Large intestine (tissue), 3 donors: Measurements from ENCODE around the gene PAOX. TPM values are rescaled to one million over a fixed set of nuclear protein-coding genes. Genes with fewer than 3 reads are reported as not detected.

Source experiments
- DNase-seq, 2 donors: peaks; one replicate each; pipeline versions ENCODE4 v3.0.0 to v3.0.0-alpha.2; 2013
- H3K27ac ChIP-seq: one replicate; pipeline ENCODE4 v1.5.1; 2013; ENCODE audit warnings: low read length
- H3K27me3 ChIP-seq: 2 replicates; pipeline ENCODE4 v1.6.1; 2013; ENCODE audit warnings: low read length; ENCODE audit not compliant: control insufficient read depth, insufficient read depth
- H3K36me3 ChIP-seq: 2 replicates; pipeline ENCODE4 v1.6.1; 2013; ENCODE audit warnings: low read length; ENCODE audit not compliant: control insufficient read depth, insufficient read depth
- H3K4me1 ChIP-seq: one replicate; pipeline ENCODE4 v1.6.1; 2013; ENCODE audit warnings: low read length; ENCODE audit not compliant: control insufficient read depth, insufficient read depth
- H3K4me3 ChIP-seq: one replicate; pipeline ENCODE4 v1.5.1; 2013; ENCODE audit warnings: low read length
- H3K9me3 ChIP-seq: one replicate; pipeline ENCODE4 v1.6.1; 2013; ENCODE audit warnings: mild to moderate bottlenecking, low read depth, low read length, moderate library complexity; ENCODE audit not compliant: control insufficient read depth
- WGBS: methylation state at CpG from one replicate; pipeline ENCODE4 v1.1.5; 2013; ENCODE audit warnings: low lambda C conversion rate; ENCODE audit not compliant: insufficient coverage; 5-methylcytosine and 5-hydroxymethylcytosine counted together
- polyA plus RNA-seq: library from polyadenylated mRNA; unstranded; fragments of 120-200 nt; gene quantifications from one replicate; pipeline ENCODE4 v1.2.1, GENCODE V29; 2013

Gene PAOX
- polyA plus RNA-seq, 1 donor, result 9.8 TPM

DNA sequence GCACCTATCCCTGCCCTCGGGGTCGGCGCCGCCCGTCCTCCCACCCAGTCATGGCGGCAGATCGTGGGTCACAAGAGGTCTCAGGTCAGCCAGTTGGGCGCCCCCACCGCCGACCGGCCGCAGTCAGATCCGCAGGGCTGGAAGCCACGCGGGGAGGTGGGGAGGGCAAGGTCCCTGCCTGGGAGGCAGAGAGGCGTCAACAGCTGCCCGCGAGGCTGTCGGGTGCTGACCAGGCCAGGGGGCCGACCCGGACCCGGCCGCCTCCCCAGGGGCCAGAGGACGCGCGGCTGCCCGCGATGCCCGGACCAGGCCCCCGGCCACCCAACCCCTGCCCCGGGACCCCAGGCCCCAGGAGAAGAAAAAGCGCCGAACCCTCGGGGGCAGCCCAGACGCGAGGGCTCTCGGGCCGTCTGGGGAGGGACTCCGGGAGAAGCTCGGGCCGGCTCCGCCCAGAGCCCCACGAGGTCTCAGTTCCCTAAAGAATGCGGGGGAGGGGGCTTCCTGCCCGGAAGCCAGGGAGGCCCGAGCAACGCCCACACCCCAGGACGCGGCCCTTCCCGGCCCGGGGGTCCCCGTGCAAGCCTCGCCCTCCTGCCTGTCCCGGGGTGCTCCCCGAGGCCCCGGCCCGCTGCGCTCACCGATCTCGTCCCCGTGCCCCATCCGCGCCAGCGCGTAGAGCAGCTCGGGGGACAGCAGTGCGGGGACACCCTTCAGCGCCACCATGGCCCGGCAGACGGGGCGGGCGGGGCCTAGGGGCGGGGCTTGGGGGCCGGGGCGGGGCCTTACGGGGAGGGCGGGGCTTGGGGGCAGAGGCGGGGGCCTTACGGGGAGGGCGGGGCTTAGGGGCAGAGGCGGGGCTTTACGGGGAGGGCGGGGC is 21.5 kb upstream of the PAOX start, which contains the start of gene FUOM:
TSS of gene FUOM (minus strand) at position 735 of the 877 bp plus-strand sequence. CDS start at position 723, 12 bp downstream.
- peak within 1 kb of the TSS; percentile 71 for H3K27ac ChIP-seq
- H3K4me1 ChIP-seq, result peaks cover 38% of the 10 kb centered on the region
- peaks cover 29% of the 10 kb centered on the region for H3K36me3 ChIP-seq
- H3K4me3 ChIP-seq, result peak within 1 kb of the TSS; percentile 38
- no CpG with 5 or more reads among the region's 83 CpGs for WGBS
- peak in 1 of 2 donors; percentile 68 for DNase-seq
- H3K27me3 ChIP-seq, result no peaks in the 10 kb centered on the region
- peaks cover 10% of the 10 kb centered on the region for H3K9me3 ChIP-seq

DNA sequence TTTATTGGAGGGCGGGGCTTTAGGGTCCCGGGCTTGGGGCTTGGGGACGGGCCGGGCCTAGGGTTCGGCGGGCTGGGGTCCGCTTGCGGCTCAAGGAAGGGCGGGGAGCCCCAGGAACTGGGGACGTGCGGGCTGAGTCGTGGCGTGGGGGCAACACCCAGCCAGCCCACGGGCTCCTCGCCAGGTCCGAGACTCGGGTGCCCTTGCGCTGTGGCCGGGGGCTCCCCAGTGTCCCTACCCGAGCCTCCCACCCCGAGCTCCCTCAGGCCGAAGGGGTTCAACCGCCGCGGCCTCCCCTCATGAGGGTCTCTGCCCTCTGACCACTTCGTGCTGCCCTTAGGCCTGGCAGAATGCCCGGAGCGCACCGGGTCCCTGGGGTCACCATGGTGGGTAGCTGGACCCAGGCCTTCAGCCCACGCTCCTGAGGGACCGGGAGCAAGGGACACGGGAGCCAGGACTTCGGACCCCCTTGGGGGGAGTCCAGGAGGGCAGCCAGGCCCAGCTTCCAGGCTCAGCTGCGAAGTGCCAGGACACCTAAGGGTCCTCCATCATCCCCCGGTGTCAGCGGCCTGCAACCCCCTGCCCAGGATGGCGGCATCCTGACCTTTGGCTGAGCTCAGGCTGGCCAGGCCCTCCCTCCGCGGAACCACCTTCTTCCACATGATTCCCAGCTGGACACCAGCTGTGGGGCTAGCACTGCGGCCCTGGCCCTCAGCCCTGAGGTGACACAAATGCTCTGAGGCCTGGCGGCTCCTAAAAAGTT is 20.7 kb upstream of the PAOX start:
- Histone ChIP-seq H3K4me1 (peaks cover 38% of the 10 kb centered on the region), H3K27ac (peak overlapping the region; percentile 42), H3K36me3 (peaks cover 36% of the 10 kb centered on the region), H3K27me3 (no peaks in the 10 kb centered on the region), H3K4me3 (no peak overlapping the region), H3K9me3 (peaks cover 10% of the 10 kb centered on the region)
- WGBS, result 80% methylated on average over 1 of the region's 41 CpGs
- DNase-seq, result no peak

DNA sequence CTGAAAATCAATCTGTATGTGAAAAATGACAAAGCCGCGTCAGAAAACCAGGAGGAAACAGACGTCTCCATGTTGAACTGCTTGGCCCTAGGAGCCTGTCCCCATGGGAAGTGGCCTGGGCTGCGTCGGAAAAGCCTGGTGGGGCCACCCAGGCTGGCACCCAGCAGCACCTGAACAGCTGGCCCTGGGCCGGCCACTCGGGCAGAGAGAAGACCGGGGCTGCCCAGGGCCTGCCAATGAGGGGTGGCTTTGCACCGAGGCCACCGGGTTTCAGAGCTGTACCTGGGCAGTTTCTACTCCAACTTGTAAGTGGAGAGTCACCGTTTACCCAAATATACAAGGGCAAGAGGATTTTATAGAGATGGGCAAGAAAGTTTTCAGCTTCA is 20.1 kb upstream of the PAOX start:
- no CpG with 5 or more reads among the region's 11 CpGs for WGBS
- peaks cover 10% of the 10 kb centered on the region for H3K9me3 ChIP-seq
- no peak overlapping the region for H3K4me3 ChIP-seq
- DNase-seq, result no peak
- peaks cover 38% of the 10 kb centered on the region for H3K4me1 ChIP-seq
- H3K27me3 ChIP-seq, result no peaks in the 10 kb centered on the region
- H3K27ac ChIP-seq, result peak overlapping the region; percentile 64
- H3K36me3 ChIP-seq, result peaks cover 36% of the 10 kb centered on the region

DNA sequence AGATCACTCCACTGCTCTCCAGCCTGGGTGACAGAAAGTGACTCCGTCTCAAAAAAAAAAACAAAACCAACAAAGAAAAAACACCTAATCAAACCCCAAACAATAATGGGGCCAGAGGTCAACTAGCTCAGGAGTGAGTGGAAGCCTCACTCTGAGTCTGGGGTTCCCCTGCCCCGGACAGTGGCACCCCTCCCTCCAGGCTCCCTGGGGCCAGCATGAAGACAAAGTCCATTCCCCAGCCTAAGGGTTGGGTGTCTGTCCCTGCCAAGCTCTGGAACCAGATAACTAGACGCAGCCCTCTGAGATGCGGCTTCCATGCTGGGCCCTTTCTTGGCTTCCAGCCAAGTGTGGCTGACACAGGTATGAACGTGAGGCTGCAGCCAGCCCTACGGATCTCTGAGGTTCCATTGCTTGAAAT is 19.5 kb upstream of the PAOX start:
- peaks cover 10% of the 10 kb centered on the region for H3K9me3 ChIP-seq
- H3K36me3 ChIP-seq, result peaks cover 41% of the 10 kb centered on the region
- no peaks in the 10 kb centered on the region for H3K27me3 ChIP-seq
- DNase-seq, result peak; percentile 95 to 97
- peak overlapping the region; percentile 64 for H3K27ac ChIP-seq
- no peak overlapping the region for H3K4me3 ChIP-seq
- WGBS, result no CpG with 5 or more reads among the region's 6 CpGs
- peaks cover 38% of the 10 kb centered on the region for H3K4me1 ChIP-seq

DNA sequence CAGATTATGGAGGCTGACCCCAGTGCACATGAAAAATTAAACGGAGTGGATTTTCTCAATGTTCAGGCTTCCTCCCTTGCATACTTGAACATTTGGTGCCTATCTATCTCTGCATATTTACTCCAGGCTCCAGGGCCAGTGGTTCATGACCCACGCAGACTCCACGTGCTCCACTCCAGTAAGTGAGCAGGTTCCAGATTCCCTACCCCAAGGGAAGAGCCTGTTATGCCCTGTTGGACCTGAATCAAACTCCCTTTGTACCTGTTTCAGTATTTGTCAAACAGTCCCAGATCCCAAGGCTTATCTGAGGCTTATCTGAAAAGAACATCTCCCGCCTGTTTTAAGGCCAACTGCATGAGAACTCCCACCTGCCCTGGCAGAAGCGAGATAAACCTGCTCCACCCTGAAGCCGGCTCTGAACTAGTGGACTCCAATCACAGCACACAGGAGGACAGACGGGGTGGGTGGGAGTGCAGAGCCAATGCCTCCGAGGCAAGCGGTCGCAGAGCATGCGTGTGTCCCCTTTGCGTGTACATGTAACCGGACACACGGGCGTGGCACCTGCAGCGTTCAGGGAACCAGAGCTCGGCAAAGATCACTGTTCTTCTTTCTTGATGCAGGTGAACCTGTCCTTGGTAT is 19.0 kb upstream of the PAOX start:
- Histone ChIP-seq H3K36me3 (peaks cover 42% of the 10 kb centered on the region), H3K27ac (peak overlapping the region; percentile 62)

DNA sequence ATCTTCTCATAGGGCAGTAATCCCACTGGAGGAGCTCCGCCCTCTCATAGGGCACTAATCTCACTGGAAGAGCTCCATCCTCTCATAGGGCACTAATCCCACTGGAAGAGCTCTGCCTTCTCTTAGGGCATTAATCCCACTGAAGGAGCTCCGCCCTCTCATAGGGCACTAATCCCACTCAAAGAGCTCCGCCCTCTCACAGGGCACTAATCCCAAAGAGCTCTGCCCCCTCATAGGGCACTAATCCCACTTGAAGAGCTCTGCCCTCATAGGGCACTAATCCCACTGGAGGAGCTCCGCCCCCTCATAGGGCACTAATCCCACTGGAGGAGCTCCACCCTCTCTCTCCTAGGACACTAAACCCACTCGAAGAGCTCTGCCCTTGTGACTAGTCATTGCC is 17.8 kb upstream of the PAOX start:
- H3K27ac ChIP-seq, result no peak overlapping the region
- no peaks in the 10 kb centered on the region for H3K27me3 ChIP-seq
- peaks cover 28% of the 10 kb centered on the region for H3K4me1 ChIP-seq
- no peak overlapping the region for H3K4me3 ChIP-seq
- no peak for DNase-seq
- H3K36me3 ChIP-seq, result peaks cover 42% of the 10 kb centered on the region
- peaks cover 10% of the 10 kb centered on the region for H3K9me3 ChIP-seq
- WGBS, result no CpG with 5 or more reads among the region's 5 CpGs

More for the DNA sequence above, 19.0 kb upstream of the PAOX start:
- Histone ChIP-seq H3K9me3 (peaks cover 10% of the 10 kb centered on the region), H3K4me1 (peaks cover 37% of the 10 kb centered on the region), H3K27me3 (no peaks in the 10 kb centered on the region), H3K4me3 (no peak overlapping the region)
- DNase-seq, result no peak
- no CpG with 5 or more reads among the region's 17 CpGs for WGBS

- Histone ChIP-seq H3K27me3 (no peaks in the 10 kb centered on the region), H3K36me3 (peaks cover 47% of the 10 kb centered on the region), H3K4me1 (peaks cover 21% of the 10 kb centered on the region), H3K9me3 (peaks cover 10% of the 10 kb centered on the region), H3K27ac (no peak overlapping the region), H3K4me3 (no peak overlapping the region)
- no peak for DNase-seq
- WGBS, result 50% methylated on average over 2 of the region's 18 CpGs
These were observed 17.2 kb upstream of the PAOX start for GRCh38 chr10:133361773-133362441.

GRCh38 chr10:133362846-133363245 is 16.2 kb upstream of the PAOX start:
- Histone ChIP-seq H3K4me3 (no peak overlapping the region), H3K4me1 (peaks cover 21% of the 10 kb centered on the region), H3K27ac (no peak overlapping the region), H3K9me3 (peaks cover 10% of the 10 kb centered on the region), H3K36me3 (peaks cover 49% of the 10 kb centered on the region), H3K27me3 (no peaks in the 10 kb centered on the region)
- WGBS, result no CpG with 5 or more reads among the region's 13 CpGs
- DNase-seq, result no peak

- Histone ChIP-seq H3K9me3 (no peaks in the 10 kb centered on the region), H3K27me3 (no peaks in the 10 kb centered on the region), H3K27ac (no peak overlapping the region), H3K4me1 (peaks cover 10% of the 10 kb centered on the region), H3K36me3 (peaks cover 67% of the 10 kb centered on the region), H3K4me3 (no peak overlapping the region)
- no peak for DNase-seq
- no CpG with 5 or more reads among the region's 29 CpGs for WGBS
These were observed 14.2 kb upstream of the PAOX start for GRCh38 chr10:133364645-133365431.
